OCI-LY3 (cell line): ENCODE results near the gene ST3GAL4.

Experiments
- H2AFZ ChIP-seq: fragments of 200-600, 300-600 bp; shearing (Covaris generic); 2 replicates; pipeline ENCODE4 v1.6.0; 2014; ENCODE audit warnings: antibody characterized with exemption, low read depth, low read length
- H3K27ac ChIP-seq: fragments of 200-600, 300-600 bp; sonication (generic); 2 replicates; pipeline ENCODE4 v1.5.1; 2014; ENCODE audit warnings: mild to moderate bottlenecking, low read length, moderate library complexity, mixed read lengths
- H3K27me3 ChIP-seq: fragments of 200-600, 300-600 bp; sonication (generic); 2 replicates; pipeline ENCODE4 v1.6.1; 2014; ENCODE audit warnings: low read depth, low read length, mixed read lengths
- H3K36me3 ChIP-seq: fragments of 200-600, 300-600 bp; sonication (generic); replicated peaks from 2 replicates; pipeline ENCODE3; 2014; ENCODE audit warnings: low read depth, low read length, mixed read lengths
- H3K4me1 ChIP-seq: fragments of 300-600, 200-600 bp; sonication (generic); 2 replicates; pipeline ENCODE4 v1.6.1; 2014; ENCODE audit warnings: low read length, mixed read lengths
- H3K4me2 ChIP-seq: fragments of 200-600, 300-600 bp; sonication (generic); 2 replicates; pipeline ENCODE4 v1.6.1; 2014; ENCODE audit warnings: low read length, mixed read lengths
- H3K4me3 ChIP-seq: fragments of 300-600, 200-600 bp; sonication (generic); 2 replicates; pipeline ENCODE4 v1.5.1; 2014; ENCODE audit warnings: antibody characterized with exemption, mild to moderate bottlenecking, low read length, moderate library complexity
- H3K79me2 ChIP-seq: fragments of 300-600, 200-600 bp; shearing (Covaris generic); 2 replicates; pipeline ENCODE4 v1.6.1; 2014; ENCODE audit warnings: mild to moderate bottlenecking, low read length, mixed read lengths
- H3K9ac ChIP-seq: fragments of 300-600, 200-600 bp; shearing (Covaris generic); 2 replicates; pipeline ENCODE4 v1.6.0; 2014; ENCODE audit warnings: mild to moderate bottlenecking, low read length, moderate library complexity
- H3K9me3 ChIP-seq: fragments of 200-600, 300-600 bp; shearing (Covaris generic); 2 replicates; pipeline ENCODE4 v1.6.1; 2014; ENCODE audit warnings: low read length, mixed read lengths; ENCODE audit not compliant: insufficient read depth
- H4K20me1 ChIP-seq: fragments of 200-600, 300-600 bp; sonication (generic); 2 replicates; pipeline ENCODE4 v1.6.1; 2016; ENCODE audit warnings: low read length, mixed read lengths; ENCODE audit not compliant: insufficient read depth
- EZH2phosphoT487 ChIP-seq: fragments of 200-600 bp; shearing (Covaris generic); IDR thresholded peaks from 2 replicates; pipeline ENCODE4 v1.6.1; 2018; ENCODE audit warnings: antibody characterized with exemption, mixed run types, low read depth
- TF ChIP-seq, protein P1 (sequence below): fragments of 200-600, 300-600 bp; sonication (generic); IDR thresholded peaks from 2 replicates; pipeline ENCODE4 v1.5.1; 2014; ENCODE audit warnings: antibody characterized with exemption, low read length, low read depth

Gene ST3GAL4

DNA sequence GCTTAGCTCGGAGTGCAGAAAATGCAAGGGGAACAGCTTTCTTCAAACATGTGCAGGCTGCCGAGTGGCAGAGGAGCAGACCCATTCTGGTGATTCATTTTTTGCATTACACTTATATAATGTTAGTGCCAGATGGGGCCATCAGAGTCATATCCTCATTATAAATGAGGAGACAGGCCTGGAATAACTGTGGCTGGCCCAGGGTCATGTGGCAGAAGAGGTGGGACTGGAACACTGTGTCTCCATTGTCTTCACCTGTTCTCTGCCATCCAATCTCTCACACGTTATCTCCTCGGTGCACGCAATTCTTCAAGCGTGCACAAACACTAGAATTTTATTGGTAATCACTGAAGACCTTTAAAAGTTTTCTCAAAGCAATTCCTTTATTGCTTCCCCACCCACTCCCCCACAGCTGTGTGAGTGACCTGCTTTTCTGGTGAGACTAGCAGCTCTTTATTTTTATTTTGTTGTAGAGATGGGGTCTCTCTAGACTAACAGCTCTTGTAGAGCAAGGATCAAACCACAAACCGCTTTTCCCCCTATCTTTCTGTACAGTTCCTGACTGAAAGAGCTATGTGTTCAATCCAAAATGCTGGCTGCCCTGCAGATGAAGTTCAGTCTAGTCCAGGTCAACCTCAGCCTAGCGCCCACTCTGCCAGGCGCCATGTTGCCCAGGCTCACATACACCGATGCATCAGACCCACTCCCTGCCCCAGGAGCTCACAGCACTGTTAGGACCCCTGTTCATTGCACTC lies 75.3 kb downstream of the ST3GAL4 start:
- Histone ChIP-seq H4K20me1 (no peaks in the 10 kb centered on the region), H3K4me1 (no peaks in the 10 kb centered on the region), H3K4me2 (no peak overlapping the region), H3K9me3 (no peaks in the 10 kb centered on the region), H3K4me3 (no peak overlapping the region), H2AFZ (no peak overlapping the region), H3K36me3 (no peaks in the 10 kb centered on the region), H3K27me3 (no peaks in the 10 kb centered on the region), H3K9ac (no peak overlapping the region), H3K27ac (no peak overlapping the region), H3K79me2 (no peaks in the 10 kb centered on the region)
- TF ChIP-seq, protein P1, sequence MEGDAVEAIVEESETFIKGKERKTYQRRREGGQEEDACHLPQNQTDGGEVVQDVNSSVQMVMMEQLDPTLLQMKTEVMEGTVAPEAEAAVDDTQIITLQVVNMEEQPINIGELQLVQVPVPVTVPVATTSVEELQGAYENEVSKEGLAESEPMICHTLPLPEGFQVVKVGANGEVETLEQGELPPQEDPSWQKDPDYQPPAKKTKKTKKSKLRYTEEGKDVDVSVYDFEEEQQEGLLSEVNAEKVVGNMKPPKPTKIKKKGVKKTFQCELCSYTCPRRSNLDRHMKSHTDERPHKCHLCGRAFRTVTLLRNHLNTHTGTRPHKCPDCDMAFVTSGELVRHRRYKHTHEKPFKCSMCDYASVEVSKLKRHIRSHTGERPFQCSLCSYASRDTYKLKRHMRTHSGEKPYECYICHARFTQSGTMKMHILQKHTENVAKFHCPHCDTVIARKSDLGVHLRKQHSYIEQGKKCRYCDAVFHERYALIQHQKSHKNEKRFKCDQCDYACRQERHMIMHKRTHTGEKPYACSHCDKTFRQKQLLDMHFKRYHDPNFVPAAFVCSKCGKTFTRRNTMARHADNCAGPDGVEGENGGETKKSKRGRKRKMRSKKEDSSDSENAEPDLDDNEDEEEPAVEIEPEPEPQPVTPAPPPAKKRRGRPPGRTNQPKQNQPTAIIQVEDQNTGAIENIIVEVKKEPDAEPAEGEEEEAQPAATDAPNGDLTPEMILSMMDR, result no peak
- TF ChIP-seq EZH2phosphoT487, result no peak

DNA sequence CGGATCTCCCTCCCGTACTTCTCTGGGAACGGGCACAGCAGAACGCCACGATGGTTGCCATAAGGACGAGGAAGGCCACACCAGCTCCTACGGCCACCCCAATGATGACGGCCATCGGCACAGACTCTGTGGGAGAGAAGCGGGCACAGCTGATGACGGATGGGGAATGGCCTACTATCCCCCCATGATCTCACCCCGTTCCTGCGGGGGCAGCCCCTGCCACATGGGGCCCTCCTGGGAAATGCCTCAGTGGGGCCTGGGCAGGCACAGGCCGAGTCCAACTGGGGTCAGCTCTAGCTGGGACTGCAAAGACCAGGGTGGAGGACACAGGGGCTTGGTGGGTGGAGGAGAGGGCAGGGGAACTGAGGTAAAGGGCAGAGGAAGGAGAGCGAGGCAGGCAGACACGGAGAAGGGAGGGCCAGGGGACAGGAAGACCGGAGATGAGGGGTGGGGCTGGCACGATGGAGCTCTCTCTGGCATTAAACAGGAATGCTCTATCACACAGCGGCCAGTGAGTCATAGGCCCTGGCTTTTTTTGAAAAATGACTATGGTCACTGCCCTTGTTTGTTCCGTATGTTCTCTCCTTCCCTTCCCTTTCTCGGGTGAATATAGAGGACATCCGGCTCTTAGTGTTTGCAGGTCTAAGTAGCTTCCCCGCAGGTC lies 76.0 kb downstream of the ST3GAL4 start:
- TF ChIP-seq EZH2phosphoT487, result no peak
- TF ChIP-seq, protein P1, result no peak
- Histone ChIP-seq H3K27me3 (no peaks in the 10 kb centered on the region), H3K4me2 (no peak overlapping the region), H3K79me2 (no peaks in the 10 kb centered on the region), H3K4me3 (no peak overlapping the region), H3K9me3 (no peaks in the 10 kb centered on the region), H3K9ac (no peak overlapping the region), H3K4me1 (no peaks in the 10 kb centered on the region), H2AFZ (no peak overlapping the region), H3K36me3 (no peaks in the 10 kb centered on the region), H4K20me1 (no peaks in the 10 kb centered on the region), H3K27ac (no peak overlapping the region)

DNA sequence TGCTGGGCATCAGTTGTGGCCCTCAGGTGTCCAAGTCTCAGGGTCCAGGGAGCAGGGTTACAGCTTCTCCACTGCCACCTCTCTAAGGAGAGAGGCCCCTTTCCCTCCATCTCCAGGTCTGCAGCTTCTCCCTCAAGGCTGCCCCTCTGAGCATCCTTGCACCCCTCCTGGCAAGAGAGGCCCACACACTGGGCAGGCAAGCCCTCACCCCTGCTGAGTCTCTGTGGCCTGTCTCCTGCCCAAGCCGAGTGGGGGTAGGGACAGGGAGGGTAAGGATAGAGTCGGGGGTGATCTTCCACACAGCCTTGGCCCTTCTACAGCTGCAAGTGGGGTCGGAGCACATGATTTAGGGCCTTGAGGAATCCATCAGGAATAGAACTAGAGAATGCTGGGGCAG lies 76.6 kb downstream of the ST3GAL4 start:
- no peaks in the 10 kb centered on the region for H3K4me1 ChIP-seq
- H2AFZ ChIP-seq, result no peak overlapping the region

DNA sequence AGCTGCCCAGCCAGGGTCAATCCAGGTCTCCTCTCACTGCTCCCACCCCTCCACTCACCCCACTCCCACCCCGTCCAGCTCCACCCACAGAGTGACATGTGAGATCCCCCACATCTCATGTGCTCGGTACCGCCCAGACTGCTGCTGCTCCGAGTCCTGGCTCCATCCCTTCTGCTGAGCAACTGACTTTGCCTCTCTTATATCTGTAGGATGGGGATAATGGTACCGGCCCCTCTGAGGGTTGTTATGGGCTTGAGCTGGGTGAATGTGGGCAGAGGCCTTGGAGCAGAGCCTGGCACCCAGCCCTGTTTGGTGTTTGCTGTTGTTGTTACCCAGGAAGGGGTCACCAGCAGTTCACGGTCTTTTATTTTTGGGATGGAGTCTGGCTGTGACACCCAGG lies 77.0 kb downstream of the ST3GAL4 start:
- H3K4me2 ChIP-seq, result no peak overlapping the region
- no peak for TF ChIP-seq EZH2phosphoT487
- no peak overlapping the region for H3K27ac ChIP-seq
- H3K27me3 ChIP-seq, result no peaks in the 10 kb centered on the region
- no peaks in the 10 kb centered on the region for H3K79me2 ChIP-seq
- no peak overlapping the region for H3K4me3 ChIP-seq
- H3K9ac ChIP-seq, result no peak overlapping the region
- no peaks in the 10 kb centered on the region for H3K36me3 ChIP-seq
- no peaks in the 10 kb centered on the region for H4K20me1 ChIP-seq
- H3K9me3 ChIP-seq, result no peaks in the 10 kb centered on the region
- H2AFZ ChIP-seq, result no peak overlapping the region
- H3K4me1 ChIP-seq, result no peaks in the 10 kb centered on the region

More for the DNA sequence above, 76.6 kb downstream of the ST3GAL4 start:
- Histone ChIP-seq H3K9ac (no peak overlapping the region), H4K20me1 (no peaks in the 10 kb centered on the region), H3K4me3 (no peak overlapping the region), H3K9me3 (no peaks in the 10 kb centered on the region), H3K36me3 (no peaks in the 10 kb centered on the region), H3K79me2 (no peaks in the 10 kb centered on the region), H3K4me2 (no peak overlapping the region), H3K27ac (no peak overlapping the region), H3K27me3 (no peaks in the 10 kb centered on the region)
- no peak for TF ChIP-seq EZH2phosphoT487
- TF ChIP-seq, protein P1, result no peak
